Activated CD4-positive, CD25-positive, alpha-beta regulatory T cell treated with anti-CD3 and anti-CD28 coated beads, Interleukin-2, amount 50 U/mL, for 16 hours (primary cell): ENCODE results near the gene LMBRD2.

ENCODE experiments used
- DNase-seq: peaks from one replicate; pipeline ENCODE4 v3.0.0-alpha.2; 2020; ENCODE audit warnings: low read depth, low spot score

The LMBRD2 gene

GRCh38 chr5:36108758-36109460 is 42.8 kb downstream of the LMBRD2 start:
- no peak for DNase-seq

DNA sequence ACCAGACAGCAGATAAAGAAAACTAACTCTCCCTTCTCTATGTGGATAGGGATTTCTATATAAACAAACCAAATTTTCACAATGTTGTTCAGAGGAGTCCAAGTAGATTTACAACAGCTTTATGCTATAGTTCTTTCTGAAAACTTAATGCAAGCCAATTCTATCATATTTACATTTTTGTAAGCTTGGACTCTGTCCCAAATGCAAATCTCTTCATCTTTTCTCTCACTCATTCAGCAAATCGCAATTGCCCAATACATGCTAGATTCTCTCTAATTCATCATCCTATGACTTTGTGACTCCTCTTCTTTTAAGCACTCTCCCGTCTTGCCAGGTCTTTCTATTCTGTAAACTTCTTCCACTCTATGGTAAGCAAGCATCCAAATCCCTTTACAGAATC is 45.9 kb downstream of the LMBRD2 start:
- no peak for DNase-seq

GRCh38 chr5:36099748-36100147 is 51.9 kb downstream of the LMBRD2 start:
- DNase-seq = no peak

- DNase-seq = no peak
These were observed 55.2 kb downstream of the LMBRD2 start for GRCh38 chr5:36096486-36096885.

- DNase-seq = no peak
These were observed 61.7 kb downstream of the LMBRD2 start for GRCh38 chr5:36089989-36090388.

DNA sequence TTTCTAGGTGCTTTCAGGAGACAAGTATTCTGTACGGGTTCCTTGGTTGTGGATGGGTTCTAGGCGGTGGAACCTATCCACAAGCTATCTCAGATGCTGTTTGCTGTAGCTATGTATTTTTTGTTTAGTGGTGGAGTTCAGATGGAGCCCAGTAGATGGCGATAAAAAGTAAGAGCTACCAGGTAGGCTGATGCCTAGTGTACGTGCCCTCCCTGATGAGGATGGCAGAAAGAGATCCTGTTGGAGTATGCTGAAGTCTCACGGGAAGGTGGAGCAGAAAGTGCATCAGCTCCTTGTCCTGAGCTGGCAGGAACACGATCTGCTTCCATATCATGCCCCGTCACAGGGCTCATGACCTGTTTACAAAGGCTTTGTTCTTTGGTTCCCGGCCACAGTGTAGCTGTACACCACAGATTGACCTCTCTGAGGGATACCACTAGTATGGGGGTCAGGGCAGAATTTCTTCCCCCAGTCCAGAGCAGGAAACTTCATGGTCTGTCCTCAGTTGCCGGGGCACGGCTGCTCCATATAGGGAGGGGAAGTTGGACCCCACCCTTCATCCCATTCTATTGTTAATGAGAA is 72.4 kb downstream of the LMBRD2 start:
- no peak for DNase-seq

DNA sequence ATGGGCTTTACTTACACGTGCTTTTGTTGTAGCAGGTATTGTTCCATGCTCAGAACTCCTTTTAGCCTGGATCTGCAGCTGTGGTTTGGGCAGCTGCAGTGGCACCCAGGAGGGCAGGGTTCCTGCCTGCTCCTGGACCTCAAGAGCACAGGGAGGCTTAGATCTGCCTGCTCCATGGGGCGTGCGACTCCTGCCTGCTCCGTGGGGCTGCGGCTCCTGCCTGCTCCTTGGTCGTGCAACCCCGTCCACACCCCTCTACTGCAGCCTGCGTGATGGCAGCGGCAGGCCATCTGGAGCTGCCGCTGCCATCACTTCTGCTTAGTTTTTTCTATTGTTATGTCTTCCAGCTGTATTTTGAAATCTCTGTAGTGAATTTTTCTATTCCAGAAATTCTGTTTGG is 73.3 kb downstream of the LMBRD2 start:
- DNase-seq = no peak

GRCh38 chr5:36073595-36074216 is 78.0 kb downstream of the LMBRD2 start:
- DNase-seq = no peak

- no peak for DNase-seq
These were observed 80.8 kb downstream of the LMBRD2 start for GRCh38 chr5:36070687-36071571.

GRCh38 chr5:36068751-36069281 is 82.9 kb downstream of the LMBRD2 start:
- no peak for DNase-seq

GRCh38 chr5:36066540-36067210 is 85.0 kb downstream of the LMBRD2 start, which contains the start of gene UGT3A2:
UGT3A2 (minus strand) TSS chr5:36066882; CDS start chr5:36066789, 93 bp downstream.
- no peak for DNase-seq

GRCh38 chr5:36066001-36066539 is 85.6 kb downstream of the LMBRD2 start:
- no peak for DNase-seq

GRCh38 chr5:36060420-36060887 is 91.2 kb downstream of the LMBRD2 start:
- no peak for DNase-seq

- no peak for DNase-seq
These were observed 91.9 kb downstream of the LMBRD2 start for GRCh38 chr5:36059571-36060419.

DNA sequence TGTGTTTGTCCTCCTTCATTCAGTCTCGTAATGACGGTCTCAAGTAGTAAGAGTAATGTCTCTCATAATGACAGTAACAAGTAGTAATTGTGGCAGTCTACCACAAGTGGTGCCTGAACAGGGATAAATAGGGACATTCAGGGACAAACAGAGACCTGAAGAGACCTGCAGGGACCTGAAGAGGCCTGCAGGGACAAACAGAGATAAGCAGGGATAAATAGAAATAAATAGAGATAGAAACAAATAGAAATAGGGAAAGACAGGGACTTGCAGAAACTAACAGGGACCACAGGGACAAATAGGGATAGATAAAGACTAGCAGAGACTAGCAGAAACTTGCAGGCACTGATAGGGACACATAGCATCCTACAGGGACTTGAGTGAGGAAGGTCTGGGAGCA is 92.9 kb downstream of the LMBRD2 start:
- no peak for DNase-seq

- DNase-seq = no peak
These were observed 94.3 kb downstream of the LMBRD2 start for GRCh38 chr5:36057386-36057785.

DNA sequence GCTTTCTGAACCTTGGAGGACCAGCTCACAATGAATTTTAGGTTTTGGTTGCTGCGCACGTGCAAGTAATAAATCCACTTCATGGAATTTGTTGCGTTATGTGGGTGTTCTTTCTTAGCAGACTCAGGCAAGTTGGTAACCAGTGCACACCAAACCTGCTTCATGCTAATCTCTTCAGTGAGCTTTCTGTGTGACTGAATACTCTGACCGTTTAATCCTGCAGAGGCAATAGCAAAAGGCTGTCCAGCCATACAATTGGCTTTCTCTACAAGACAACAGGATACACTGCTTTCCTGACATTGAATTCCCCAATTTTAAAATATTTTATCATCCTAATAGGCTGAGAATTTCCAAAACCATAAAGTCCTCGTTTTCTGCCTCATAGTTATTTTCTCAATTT is 95.3 kb downstream of the LMBRD2 start:
- no peak for DNase-seq

- no peak for DNase-seq
These were observed 95.7 kb downstream of the LMBRD2 start for GRCh38 chr5:36055984-36056383.

DNA sequence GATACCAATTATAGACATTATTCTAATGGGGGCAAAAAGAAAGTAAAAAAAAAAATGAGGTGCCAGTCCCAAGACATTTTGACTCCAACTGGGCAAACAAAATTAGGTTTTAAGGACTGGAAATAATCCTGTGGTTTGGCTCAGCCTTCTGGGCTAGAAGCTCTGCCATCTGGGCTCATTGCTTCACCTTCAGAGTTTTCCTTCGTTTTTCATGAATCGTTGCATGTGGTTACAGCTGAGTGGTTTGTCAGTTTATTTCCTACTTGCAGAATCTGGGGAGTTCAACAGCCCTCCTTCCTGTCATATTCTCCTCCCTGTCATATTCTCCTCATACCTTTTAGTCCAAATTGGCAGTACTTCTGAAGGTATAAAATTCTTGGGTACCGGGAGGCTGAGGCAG is 97.0 kb downstream of the LMBRD2 start:
- no peak for DNase-seq

DNA sequence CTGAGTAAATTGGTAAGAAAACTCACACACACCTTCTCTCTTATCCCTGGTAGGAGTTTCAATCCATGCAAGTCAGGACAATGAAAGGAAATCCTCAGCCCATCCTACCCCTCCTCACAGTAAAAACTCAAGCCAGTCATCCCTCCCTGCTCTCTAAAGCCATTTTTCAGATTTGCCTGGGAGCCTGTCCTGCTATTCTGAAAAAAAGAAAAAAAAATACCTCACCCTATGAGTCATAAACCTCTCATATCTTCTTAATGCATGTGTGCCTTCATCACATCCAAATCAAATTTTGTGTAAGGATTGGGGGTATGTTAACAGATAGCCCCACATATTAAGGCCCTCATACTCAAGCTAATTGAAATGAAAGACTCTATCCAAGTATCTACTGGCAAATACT is 99.1 kb downstream of the LMBRD2 start:
- no peak for DNase-seq
